Measurements from ENCODE around the gene SAP30.

GRCh38 chr4:173386751-173387150 lies 16.0 kb downstream of the SAP30 start:
- TF ChIP-seq CTCF (IDR thresholded peaks at IDR 0.05; ENCODE audit: insufficient read depth, low read depth, low read length) (no peak), EZH2 (IDR thresholded peaks at IDR 0.05; ENCODE audit: insufficient read depth, low read length) (no peak)

All from astrocyte (in vitro differentiated cells and primary cell).